Transverse colon (tissue), 4 donors: ENCODE data around the gene STAB2. TPM values are rescaled to one million over a fixed set of nuclear protein-coding genes. Genes with fewer than 3 reads are reported as not detected.

Source experiments
- DNase-seq: peaks from one replicate; pipeline ENCODE4 v3.0.0-alpha.2; 2019
- H3K27ac ChIP-seq, 4 donors: fragments of 200-600 bp; sonication (generic); 2 replicates each; pipeline ENCODE4 v1.5.1; 2016 to 2018; ENCODE audit warnings: inconsistent platforms in 4 of 4
- H3K27me3 ChIP-seq: fragments of 200-600 bp; sonication (generic); 2 replicates; pipeline ENCODE4 v1.5.1; 2017; ENCODE audit warnings: inconsistent platforms
- H3K36me3 ChIP-seq, 4 donors: fragments of 200-600 bp; sonication (generic); 2 replicates each; pipeline ENCODE4 v1.5.1; 2017 to 2019; ENCODE audit warnings: inconsistent platforms in 4 of 4
- H3K4me1 ChIP-seq, 4 donors: fragments of 200-600 bp; sonication (generic); 2 replicates each; pipeline ENCODE4 v1.5.1; 2017 to 2020; ENCODE audit warnings: inconsistent platforms in 4 of 4
- H3K4me3 ChIP-seq, 4 donors: fragments of 200-600 bp; sonication (generic); 1 replicate in 1 of 4; 2 replicates in 3 of 4; pipeline versions ENCODE4 v1.5.1 to v1.6.1; 2017 to 2019; ENCODE audit warnings: inconsistent platforms in 4 of 4
- H3K9me3 ChIP-seq, 2 donors: fragments of 200-600 bp; sonication (generic); 2 replicates each; pipeline ENCODE4 v1.5.1; 2017 to 2019; ENCODE audit warnings: inconsistent platforms in 2 of 2
- CTCF ChIP-seq, 5 experiments: fragments of 200-600 bp in 3 of 5; fragments of 450-650 bp in 2 of 5; sonication (generic) in 3 of 5; IDR thresholded peaks; 1 replicate in 2 of 5; 2 replicates in 3 of 5; pipeline ENCODE4 v1.5.1; 2016 to 2017; ENCODE audit warnings: antibody characterized with exemption in 5 of 5, inconsistent platforms in 3 of 5, mild to moderate bottlenecking in 2 of 5, moderate library complexity in 1 of 5
- EP300 ChIP-seq: sonication (generic); formaldehyde crosslinking; IDR thresholded peaks from one replicate; pipeline ENCODE4 v1.6.1; 2017; ENCODE audit warnings: antibody characterized with exemption, low read depth
- POLR2A ChIP-seq: fragments of 450-650 bp; IDR thresholded peaks from one replicate; pipeline ENCODE4 v1.6.1; 2016; ENCODE audit warnings: antibody characterized with exemption, mild to moderate bottlenecking, moderate library complexity
- POLR2AphosphoS5 ChIP-seq, 3 donors: sonication (generic); formaldehyde crosslinking; IDR thresholded peaks; one replicate each; pipeline ENCODE4 v1.6.1; 2016; ENCODE audit warnings: antibody characterized with exemption in 3 of 3
- WGBS, 2 donors: methylation state at CpG; one replicate each; pipeline ENCODE4 v1.1.5; 2018; ENCODE audit warnings: low coverage in 1 of 2; 5-methylcytosine and 5-hydroxymethylcytosine counted together
- in situ Hi-C, 4 donors: fragments of 200-750 bp; cut with MboI; loops; one replicate each; pipeline versions ENCODE4 v1.15.0 to v1.15.1; 2017; ENCODE audit warnings: low sequenced_read_pairs in 3 of 4, low pct_ligation_motif_present in 1 of 4, low pct_unique_long_range_greater_than_20kb in 1 of 4
- intact Hi-C: fragments of 100-400 bp; cut with DNase I; formaldehyde crosslinking; loops from one replicate; pipeline ENCODE4 v1.15.1; 2023; ENCODE audit warnings: low total_unique reads
- total RNA-seq, 4 donors: library from RNA; depleted of rRNA; stranded (reverse); fragments of >200 nt; gene quantifications; one replicate each; pipeline ENCODE4 v1.1.0, GENCODE V29; 2016

The STAB2 gene
- total RNA-seq, 4 donors from 2014 or later: 0.48 to 1.9 (median 1.1) TPM; not detected in 1

GRCh38 chr12:103620395-103620794 lies 33.3 kb downstream of the STAB2 start:
- WGBS, 2 donors: 78 to 86% methylated on average over 5 of the region's 5 CpGs
- no peak for DNase-seq
- Histone ChIP-seq H3K4me1 (no peaks in the 10 kb centered on the region), H3K4me3 (no peak overlapping the region), H3K36me3 (no peaks in the 10 kb centered on the region), H3K9me3 (no peaks in the 10 kb centered on the region), H3K27me3 (no peaks in the 10 kb centered on the region), H3K27ac (no peak overlapping the region)
- in situ Hi-C loops: no loop called here
- intact Hi-C loops: no loop called here
- TF ChIP-seq POLR2A (no peak), CTCF (IDR thresholded peaks at IDR 0.05) (no peak), POLR2AphosphoS5 (IDR thresholded peaks at IDR 0.05) (no peak), EP300 (no peak)

GRCh38 chr12:103623716-103624115 lies 36.6 kb downstream of the STAB2 start:
- H3K27ac ChIP-seq: no peak overlapping the region
- 72% methylated on average over 2 to 6 of the region's 6 CpGs for WGBS, 2 donors
- intact Hi-C loops: no loop called here

GRCh38 chr12:103626498-103626897 lies 39.4 kb downstream of the STAB2 start:
- 54% methylated on average over 4 of the region's 4 CpGs; no CpG with 5 or more reads in 1 of the 2 donors for WGBS, 2 donors
- intact Hi-C loops: no loop called here
- DNase-seq: peak; percentile 59
- in situ Hi-C loops: loop anchor here in 1 of 4 donors (25.0 kb wide), 1 partner anchor 236 kb away; no protein-coding TSS in a partner anchor
- H3K36me3 ChIP-seq: no peaks in the 10 kb centered on the region
- peak overlapping the region in 2 of 4 donors; percentile 25 to 31 for H3K27ac ChIP-seq
- no peaks in the 10 kb centered on the region for H3K9me3 ChIP-seq
- no peaks in the 10 kb centered on the region for H3K4me1 ChIP-seq
- H3K27me3 ChIP-seq: no peaks in the 10 kb centered on the region
- TF ChIP-seq EP300 (no peak), POLR2AphosphoS5 (IDR thresholded peaks at IDR 0.05) (peak in 1 of 3 donors; percentile 42), POLR2A (no peak), CTCF (IDR thresholded peaks at IDR 0.05) (peak in 4 of 5 experiments; percentile 45 to 71 (median 56))
- H3K4me3 ChIP-seq: no peak overlapping the region

More at GRCh38 chr12:103623716-103624115, 36.6 kb downstream of the STAB2 start:
- Histone ChIP-seq H3K4me3 (no peak overlapping the region), H3K9me3 (no peaks in the 10 kb centered on the region), H3K36me3 (no peaks in the 10 kb centered on the region), H3K4me1 (no peaks in the 10 kb centered on the region), H3K27me3 (no peaks in the 10 kb centered on the region)
- no peak for TF ChIP-seq POLR2AphosphoS5 (IDR thresholded peaks at IDR 0.05)
- TF ChIP-seq EP300: no peak
- TF ChIP-seq CTCF (IDR thresholded peaks at IDR 0.05): no peak
- no peak for TF ChIP-seq POLR2A
- in situ Hi-C loops: no loop called here
- no peak for DNase-seq

- Histone ChIP-seq H3K27me3 (no peaks in the 10 kb centered on the region), H3K4me1 (no peaks in the 10 kb centered on the region), H3K9me3 (no peaks in the 10 kb centered on the region), H3K36me3 (no peaks in the 10 kb centered on the region), H3K4me3 (no peak overlapping the region), H3K27ac (peak overlapping the region in 2 of 4 donors; percentile 25 to 31)
- in situ Hi-C loops (loop anchor here in 1 of 4 donors (25.0 kb wide), 1 partner anchor 235 kb away; no protein-coding TSS in a partner anchor), intact Hi-C loops (no loop called here)
- TF ChIP-seq CTCF (IDR thresholded peaks at IDR 0.05): no peak
- no peak for TF ChIP-seq POLR2A
- DNase-seq: no peak
- 78% methylated on average over 3 of the region's 3 CpGs; no CpG with 5 or more reads in 1 of the 2 donors for WGBS, 2 donors
These were observed 40.2 kb downstream of the STAB2 start for GRCh38 chr12:103627189-103627855.
